Right lobe of liver (tissue), 6 donors: ENCODE measurements around the gene TLR6. TPM values are rescaled to one million over a fixed set of nuclear protein-coding genes. Genes with fewer than 3 reads are reported as not detected.

Source experiments
- ATAC-seq, 4 donors: fragments of 200-7000 bp; cut with Tn5 transposase; one replicate each; pipeline ENCODE4 v1.9.1; 2020; ENCODE audit warnings: mild to moderate bottlenecking in 4 of 4, moderate library complexity in 4 of 4
- DNase-seq, 3 donors: peaks; one replicate each; pipeline ENCODE4 v3.0.0-alpha.2; 2020
- H3K27ac ChIP-seq, 3 donors: fragments of 200-600 bp; one replicate each; pipeline ENCODE4 v1.8.0; 2022
- H3K27me3 ChIP-seq, 2 donors: fragments of 200-600 bp; one replicate each; pipeline ENCODE4 v1.8.0; 2022
- H3K36me3 ChIP-seq, 4 donors: fragments of 200-600 bp; sonication (generic) in 1 of 4; one replicate each; pipeline versions ENCODE4 v1.5.1 to v1.8.0; 2017 to 2022; ENCODE audit warnings: control low read depth in 1 of 4
- H3K4me1 ChIP-seq, 4 donors: fragments of 200-600 bp; sonication (generic) in 1 of 4; one replicate each; pipeline versions ENCODE4 v1.5.1 to v1.8.0; 2017 to 2022; ENCODE audit warnings: control low read depth in 1 of 4
- H3K4me3 ChIP-seq, 3 donors: fragments of 200-600 bp; one replicate each; pipeline ENCODE4 v1.8.0; 2022
- H3K9me3 ChIP-seq, 4 donors: fragments of 200-600 bp; sonication (generic) in 1 of 4; one replicate each; pipeline versions ENCODE4 v1.5.1 to v1.8.0; 2017 to 2022; ENCODE audit warnings: control low read depth in 1 of 4
- POLR2A ChIP-seq: fragments of 450-650 bp; IDR thresholded peaks from one replicate; pipeline ENCODE4 v1.6.1; 2017; ENCODE audit warnings: antibody characterized with exemption, mild to moderate bottlenecking
- WGBS: methylation state at CpG from one replicate; pipeline ENCODE4 v1.1.6; 2018; ENCODE audit warnings: low coverage, low lambda C conversion rate; ENCODE audit not compliant: insufficient coverage; ENCODE audit errors: missing lambda C conversion rate; 5-methylcytosine and 5-hydroxymethylcytosine counted together
- intact Hi-C, 2 donors: fragments of 100-400 bp; cut with DNase I; formaldehyde crosslinking; loops; one replicate each; pipeline versions ENCODE4 v1.11.2 to v1.14.1; 2022
- total RNA-seq, 6 experiments: library from RNA; depleted of rRNA in 2 of 6; stranded (reverse); fragments of >200 nt in 2 of 6; fragmentation: NEBNext Ultra II Directional in 3 of 6; extraction: Animal tissue kit (Norgen Biotek cat#: 25700) in 3 of 6; gene quantifications; one replicate each; pipeline versions ENCODE4 v1.1.0 to v1.2.4, GENCODE V29; 2016 to 2023
- TF ChIP-seq, protein P1 (sequence below), 4 donors: fragments of 200-600 bp in 3 of 4; fragments of 450-650 bp in 1 of 4; IDR thresholded peaks; one replicate each; pipeline versions ENCODE4 v1.5.1 to v1.8.0; 2016 to 2022; ENCODE audit warnings: antibody characterized with exemption in 4 of 4, mild to moderate bottlenecking in 2 of 4
- donor health status: DM: no; HTN: yes; CAD: no.
- donor health status: DM: no; HTN: no; CAD: no.
- donor health status: DM: no; HTN: no; CAD: no.
- donor health status: DM: no; HTN: yes; CAD: no.
- donor health status: DM: no; HTN: yes; CAD: no.

Gene TLR6
- total RNA-seq, 6 experiments from 2014 or later = 1.2 to 3.4 (median 2.4) TPM

- H3K36me3 ChIP-seq = no peaks in the 10 kb centered on the region
- peaks cover 0 to 4% (median 0%) of the 10 kb centered on the region in 4 donors for H3K4me1 ChIP-seq
- intact Hi-C loops = no loop called here
- no peak overlapping the region for H3K4me3 ChIP-seq
- 63% methylated on average over 5 of the region's 5 CpGs for WGBS
- DNase-seq (no peak), ATAC-seq (no peak)
- H3K9me3 ChIP-seq = no peaks in the 10 kb centered on the region
- TF ChIP-seq POLR2A = no peak
- TF ChIP-seq, protein P1, sequence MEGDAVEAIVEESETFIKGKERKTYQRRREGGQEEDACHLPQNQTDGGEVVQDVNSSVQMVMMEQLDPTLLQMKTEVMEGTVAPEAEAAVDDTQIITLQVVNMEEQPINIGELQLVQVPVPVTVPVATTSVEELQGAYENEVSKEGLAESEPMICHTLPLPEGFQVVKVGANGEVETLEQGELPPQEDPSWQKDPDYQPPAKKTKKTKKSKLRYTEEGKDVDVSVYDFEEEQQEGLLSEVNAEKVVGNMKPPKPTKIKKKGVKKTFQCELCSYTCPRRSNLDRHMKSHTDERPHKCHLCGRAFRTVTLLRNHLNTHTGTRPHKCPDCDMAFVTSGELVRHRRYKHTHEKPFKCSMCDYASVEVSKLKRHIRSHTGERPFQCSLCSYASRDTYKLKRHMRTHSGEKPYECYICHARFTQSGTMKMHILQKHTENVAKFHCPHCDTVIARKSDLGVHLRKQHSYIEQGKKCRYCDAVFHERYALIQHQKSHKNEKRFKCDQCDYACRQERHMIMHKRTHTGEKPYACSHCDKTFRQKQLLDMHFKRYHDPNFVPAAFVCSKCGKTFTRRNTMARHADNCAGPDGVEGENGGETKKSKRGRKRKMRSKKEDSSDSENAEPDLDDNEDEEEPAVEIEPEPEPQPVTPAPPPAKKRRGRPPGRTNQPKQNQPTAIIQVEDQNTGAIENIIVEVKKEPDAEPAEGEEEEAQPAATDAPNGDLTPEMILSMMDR (IDR thresholded peaks at IDR 0.05) = no peak
- no peaks in the 10 kb centered on the region for H3K27me3 ChIP-seq
- peak overlapping the region in 1 of 3 donors; percentile 61 for H3K27ac ChIP-seq
Observed at GRCh38 chr4:38855466-38855865, 1.2 kb downstream of the TLR6 start.

DNA sequence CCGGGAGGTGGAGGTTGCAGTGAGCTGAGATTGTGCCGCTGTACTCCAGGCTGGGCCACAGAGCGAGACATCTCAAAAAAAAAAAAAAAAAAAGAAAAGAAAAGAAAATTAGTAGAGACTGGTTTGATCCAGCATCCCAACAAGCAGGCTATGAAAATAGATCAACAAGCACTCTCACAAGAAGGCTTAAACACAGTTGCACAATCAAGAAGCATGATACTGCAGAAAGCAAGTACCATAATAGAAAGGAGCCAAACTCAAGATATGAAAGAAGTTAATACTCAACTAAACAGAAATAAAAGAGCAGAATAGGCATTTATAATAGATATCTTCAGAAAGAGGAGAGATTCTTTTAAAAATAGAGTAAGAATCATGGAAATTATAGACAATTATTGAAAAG is 10.6 kb downstream of the TLR6 start:
- H3K27me3 ChIP-seq = no peaks in the 10 kb centered on the region
- TF ChIP-seq, protein P1 (IDR thresholded peaks at IDR 0.05) = no peak
- TF ChIP-seq POLR2A = no peak
- no CpG with 5 or more reads among the region's 3 CpGs for whole genome bisulfite sequencing
- H3K4me1 ChIP-seq = no peaks in the 10 kb centered on the region
- no peaks in the 10 kb centered on the region for H3K36me3 ChIP-seq
- ATAC-seq (no peak), DNase-seq (no peak)
- intact Hi-C loops = no loop called here
- H3K9me3 ChIP-seq = no peaks in the 10 kb centered on the region
- H3K27ac ChIP-seq = no peak overlapping the region
- no peak overlapping the region for H3K4me3 ChIP-seq

GRCh38 chr4:38842994-38843393 is 13.6 kb downstream of the TLR6 start:
- DNase-seq (no peak), ATAC-seq (no peak)
- Histone ChIP-seq H3K27ac (no peak overlapping the region), H3K27me3 (no peaks in the 10 kb centered on the region), H3K4me3 (no peak overlapping the region), H3K4me1 (no peaks in the 10 kb centered on the region), H3K36me3 (no peaks in the 10 kb centered on the region), H3K9me3 (no peaks in the 10 kb centered on the region)
- intact Hi-C loops = no loop called here
- TF ChIP-seq POLR2A = no peak
- TF ChIP-seq, protein P1 (IDR thresholded peaks at IDR 0.05) = no peak
- 84% methylated on average over 4 of the region's 4 CpGs for WGBS

GRCh38 chr4:38837849-38838248 is 18.8 kb downstream of the TLR6 start:
- Histone ChIP-seq H3K36me3 (no peaks in the 10 kb centered on the region), H3K27me3 (no peaks in the 10 kb centered on the region), H3K27ac (no peak overlapping the region), H3K4me3 (no peak overlapping the region), H3K4me1 (no peaks in the 10 kb centered on the region), H3K9me3 (no peaks in the 10 kb centered on the region)
- WGBS = 51% methylated on average over 2 of the region's 2 CpGs
- intact Hi-C loops = no loop called here
- TF ChIP-seq, protein P1 (IDR thresholded peaks at IDR 0.05) = no peak
- TF ChIP-seq POLR2A = no peak
- ATAC-seq = no peak
- no peak for DNase-seq

GRCh38 chr4:38837334-38837733 is 19.3 kb downstream of the TLR6 start:
- DNase-seq = no peak
- no peak for TF ChIP-seq POLR2A
- TF ChIP-seq, protein P1 (IDR thresholded peaks at IDR 0.05) = no peak
- H3K36me3 ChIP-seq = no peaks in the 10 kb centered on the region
- H3K4me1 ChIP-seq = no peaks in the 10 kb centered on the region
- no peak overlapping the region for H3K27ac ChIP-seq
- intact Hi-C loops = no loop called here
- no peak overlapping the region for H3K4me3 ChIP-seq
- ATAC-seq = no peak
- no peaks in the 10 kb centered on the region for H3K9me3 ChIP-seq
- H3K27me3 ChIP-seq = no peaks in the 10 kb centered on the region
